Kidney (tissue), 14 donors: ENCODE data around the gene EPAS1. TPM values are rescaled to one million over a fixed set of nuclear protein-coding genes. Genes with fewer than 3 reads are reported as not detected.

Experiments used
- DNase-seq, 5 donors: peaks; one replicate each; pipeline ENCODE4 v3.0.0-alpha.2; 2013 to 2020
- FAIRE-seq: peaks from 2 replicates; lab custom pipeline; 2012; peaks lifted over from hg19 to GRCh38; lab: Jason Lieb, UNC
- H3K27ac ChIP-seq, 2 donors: one replicate each; pipeline ENCODE4 v1.7.0; 2013; ENCODE audit warnings: low read depth in 2 of 2, low read length in 2 of 2, inconsistent platforms in 1 of 2
- H3K27me3 ChIP-seq: one replicate; pipeline ENCODE4 v1.7.1; 2013; ENCODE audit warnings: low read length, inconsistent platforms; ENCODE audit not compliant: control insufficient read depth, insufficient read depth
- H3K36me3 ChIP-seq, 3 donors: one replicate each; pipeline versions ENCODE4 v1.7.0 to v1.7.1; 2013; ENCODE audit warnings: low read length in 3 of 3, control low read depth in 1 of 3, inconsistent platforms in 1 of 3; ENCODE audit not compliant: insufficient read depth in 3 of 3, control insufficient read depth in 2 of 3
- H3K4me1 ChIP-seq, 3 donors: one replicate each; pipeline versions ENCODE4 v1.7.0 to v1.7.1; 2013; ENCODE audit warnings: low read length in 3 of 3, inconsistent platforms in 1 of 3, low read depth in 1 of 3; ENCODE audit not compliant: control insufficient read depth in 2 of 3, insufficient read depth in 2 of 3
- H3K4me3 ChIP-seq, 3 donors: one replicate each; pipeline versions ENCODE4 v1.7.0 to v1.8.1; 2013; ENCODE audit warnings: low read length in 3 of 3, control low read depth in 1 of 3, inconsistent platforms in 1 of 3
- H3K9ac ChIP-seq, 3 donors: one replicate each; pipeline versions ENCODE4 v1.7.0 to v1.7.1; 2013; ENCODE audit warnings: low read length in 3 of 3, control low read depth in 1 of 3, inconsistent platforms in 1 of 3
- H3K9me3 ChIP-seq, 3 donors: one replicate each; pipeline versions ENCODE4 v1.7.0 to v1.7.1; 2013; ENCODE audit warnings: low read length in 3 of 3, control low read depth in 1 of 3, inconsistent platforms in 1 of 3; ENCODE audit not compliant: control insufficient read depth in 2 of 3, insufficient read depth in 1 of 3
- CTCF ChIP-seq: IDR thresholded peaks from 3 replicates; pipeline ENCODE4 v1.5.1; 2012; ENCODE audit warnings: mild to moderate bottlenecking, moderate library complexity, borderline replicate concordance; ENCODE audit not compliant: insufficient read depth; ENCODE audit errors: extremely low read depth
- intact Hi-C: fragments of 100-400 bp; cut with DNase I; formaldehyde crosslinking; loops from one replicate; pipeline ENCODE4 v1.11.1; 2022
- polyA plus RNA-seq: library from polyadenylated mRNA; stranded (reverse); fragments of 350-450 nt; fragmentation: Illumina TruSeq; extraction: RNeasy Lipid Tissue Mini Kit (QIAGEN cat#74804); gene quantifications from one replicate; pipeline ENCODE4 v1.2.3, GENCODE V29; 2014; ENCODE audit warnings: low read depth, low replicate concordance; ENCODE audit not compliant: insufficient read depth
- total RNA-seq: library from RNA; stranded (reverse); fragmentation: NEBNext Ultra II Directional; extraction: Animal tissue kit (Norgen Biotek cat#: 25700); gene quantifications from one replicate; pipeline ENCODE4 v1.2.1, GENCODE V29; 2021
- donor health status: control.
- donor health status: control.
- donor health status: control.
- donor health status: control.
- donor health status: control.
- donor health status: DM: yes; HTN: yes; CAD: no.
- donor health status: Normal renal cell carcinoma (clear cell type).

Gene EPAS1
- total and polyA plus RNA-seq, 2 donors from 2014 or later: 142 to 398 TPM

- Histone ChIP-seq H3K9me3 (no peaks in the 10 kb centered on the region), H3K4me3 (no peak overlapping the region), H3K27me3 (no peaks in the 10 kb centered on the region), H3K36me3 (no peaks in the 10 kb centered on the region), H3K27ac (no peak overlapping the region), H3K4me1 (peaks cover 0 to 14% (median 5%) of the 10 kb centered on the region in 3 donors), H3K9ac (no peak overlapping the region)
- intact Hi-C loops: no loop called here
- no peak for DNase-seq
- TF ChIP-seq CTCF: no peak
- FAIRE-seq: no peak
These were observed 19.6 kb upstream of the EPAS1 start for GRCh38 chr2:46277431-46278190.

GRCh38 chr2:46278952-46279351 is 18.3 kb upstream of the EPAS1 start:
- no peak overlapping the region for H3K27ac ChIP-seq
- H3K27me3 ChIP-seq: no peaks in the 10 kb centered on the region
- FAIRE-seq: no peak
- H3K9me3 ChIP-seq: no peaks in the 10 kb centered on the region
- intact Hi-C loops: no loop called here
- no peak for TF ChIP-seq CTCF
- DNase-seq: no peak
- peaks cover 0 to 12% (median 5%) of the 10 kb centered on the region in 3 donors for H3K4me1 ChIP-seq
- no peak overlapping the region for H3K9ac ChIP-seq
- no peaks in the 10 kb centered on the region for H3K36me3 ChIP-seq
- H3K4me3 ChIP-seq: no peak overlapping the region

- Histone ChIP-seq H3K9ac (no peak overlapping the region), H3K36me3 (no peaks in the 10 kb centered on the region), H3K4me3 (no peak overlapping the region), H3K4me1 (peaks cover 0 to 2% (median 0%) of the 10 kb centered on the region in 3 donors), H3K27ac (no peak overlapping the region), H3K9me3 (no peaks in the 10 kb centered on the region), H3K27me3 (no peaks in the 10 kb centered on the region)
- FAIRE-seq (no peak), DNase-seq (no peak)
- TF ChIP-seq CTCF: no peak
- intact Hi-C loops: no loop called here
These were observed 15.3 kb upstream of the EPAS1 start for GRCh38 chr2:46281939-46282338.
